Measurements from ENCODE around the gene EHBP1.
"Not testable (repeated sequence)": the region's sequence is repeated elsewhere in the genome, so short reads cannot be mapped to it uniquely, and the experiment has no call there.

Gene EHBP1

DNA sequence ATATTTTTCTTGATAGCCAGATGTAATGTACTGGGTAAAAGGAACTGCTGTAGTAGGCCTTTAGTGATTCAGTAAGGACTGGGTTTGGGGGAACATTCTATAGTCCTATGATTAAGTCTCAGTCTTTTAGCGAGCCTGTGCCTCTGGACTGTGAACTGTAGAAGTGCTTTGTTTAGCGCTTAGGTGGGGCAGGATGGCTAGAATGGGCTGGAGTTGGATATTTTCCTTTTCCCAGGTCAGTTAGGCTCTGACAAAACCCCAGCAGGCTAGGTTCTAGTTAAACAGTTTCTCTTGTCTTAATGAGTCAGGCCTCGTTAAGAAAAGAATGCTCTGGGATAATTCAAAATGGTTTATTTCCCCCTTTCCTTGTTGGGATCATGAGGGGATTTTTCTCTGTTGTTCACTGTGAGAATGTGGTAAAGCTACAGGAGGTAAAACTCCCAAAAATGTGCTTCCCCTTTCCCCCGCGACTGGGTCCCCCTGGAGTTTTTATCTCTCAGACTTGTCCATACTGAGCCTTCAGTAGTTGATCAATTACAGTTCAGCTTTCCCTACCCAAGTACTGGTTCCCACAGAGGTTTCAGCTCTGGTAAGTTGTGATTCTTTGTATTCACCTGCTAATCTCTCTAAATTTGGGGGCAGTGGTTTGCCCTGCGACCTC lies 31.5 kb downstream of the EHBP1 start:
- no peak for DNase-seq

DNA sequence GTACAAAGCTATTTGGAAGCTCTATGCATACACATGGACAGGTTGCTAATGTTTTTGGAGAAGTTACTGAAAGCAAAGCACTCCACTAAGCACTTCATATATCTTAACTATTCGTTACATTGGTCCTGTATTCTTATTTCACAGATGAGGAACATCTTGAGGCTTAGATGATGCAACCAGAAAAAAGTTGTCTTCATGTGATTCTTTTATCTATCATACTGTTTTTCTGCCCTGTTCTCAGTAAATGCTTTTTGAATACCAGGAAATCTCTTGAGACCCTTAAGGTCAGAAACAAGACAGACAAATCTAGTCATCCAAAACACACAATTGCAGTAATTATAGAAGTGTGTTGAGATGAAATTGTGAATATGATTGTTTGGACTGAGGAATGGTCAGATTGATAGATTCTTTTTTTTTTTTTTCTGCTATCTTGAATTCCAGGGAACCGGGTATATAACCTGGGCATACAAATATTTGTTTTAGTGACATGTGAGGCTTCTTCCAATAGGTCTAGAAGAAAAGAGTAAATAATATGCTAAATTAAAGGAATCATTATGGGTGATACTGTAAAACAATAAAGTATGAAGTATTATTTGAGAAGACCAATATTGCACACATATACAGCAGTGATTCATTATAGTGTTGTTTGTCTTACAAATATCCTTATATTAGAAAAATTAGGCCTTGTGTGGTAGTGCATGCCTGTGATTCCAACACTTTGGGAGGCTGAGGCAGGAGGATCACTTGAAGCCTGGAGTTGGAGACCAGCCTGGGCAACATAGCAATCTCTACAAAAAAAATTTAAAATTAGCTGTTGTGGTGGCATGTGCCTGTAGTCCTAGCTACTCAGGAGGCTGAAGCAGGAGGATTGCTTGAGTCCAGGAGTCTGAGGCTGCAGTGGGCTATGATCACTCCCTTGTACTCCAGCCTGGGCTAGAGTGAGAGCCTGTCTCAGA lies 33.7 kb downstream of the EHBP1 start:
- DNase-seq = no peak

DNA sequence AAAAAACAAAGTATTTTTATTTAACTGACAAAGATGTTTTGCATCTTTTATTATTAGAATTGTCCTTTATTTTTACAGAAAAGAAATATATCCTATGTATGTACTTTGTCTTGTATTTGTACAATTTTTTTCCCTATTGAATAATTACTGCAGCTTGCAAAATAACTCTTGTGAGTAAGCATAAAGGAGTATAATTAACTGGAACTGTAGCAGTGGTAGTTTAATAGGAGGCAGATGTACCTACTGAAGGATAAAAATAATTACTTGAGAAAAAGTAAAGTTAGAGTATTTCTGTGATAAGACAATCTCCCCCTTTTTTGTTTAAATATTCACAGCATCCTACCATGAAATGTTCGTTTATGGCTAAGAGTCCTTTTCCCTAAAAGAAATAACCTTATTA lies 34.7 kb downstream of the EHBP1 start:
- DNase-seq = no peak

DNA sequence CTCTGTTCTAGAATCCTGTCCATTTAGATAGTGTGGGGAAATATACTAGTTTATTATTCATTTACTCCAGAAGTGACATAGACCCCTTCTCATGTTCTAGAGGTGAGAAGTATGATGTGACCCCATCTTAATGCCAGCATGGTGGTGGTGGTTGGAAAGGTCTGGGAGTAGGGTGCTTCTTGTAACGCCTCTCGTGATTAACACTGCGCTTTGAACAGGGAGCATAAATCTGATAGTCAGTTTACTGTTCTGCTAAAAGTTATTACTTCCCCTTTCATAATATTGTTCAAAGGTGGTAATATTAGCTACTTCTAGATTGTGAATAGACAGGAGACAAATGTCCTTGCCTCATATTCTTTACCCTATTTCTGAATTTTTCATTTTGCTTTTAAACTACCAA lies 35.6 kb downstream of the EHBP1 start:
- DNase-seq = no peak

DNA sequence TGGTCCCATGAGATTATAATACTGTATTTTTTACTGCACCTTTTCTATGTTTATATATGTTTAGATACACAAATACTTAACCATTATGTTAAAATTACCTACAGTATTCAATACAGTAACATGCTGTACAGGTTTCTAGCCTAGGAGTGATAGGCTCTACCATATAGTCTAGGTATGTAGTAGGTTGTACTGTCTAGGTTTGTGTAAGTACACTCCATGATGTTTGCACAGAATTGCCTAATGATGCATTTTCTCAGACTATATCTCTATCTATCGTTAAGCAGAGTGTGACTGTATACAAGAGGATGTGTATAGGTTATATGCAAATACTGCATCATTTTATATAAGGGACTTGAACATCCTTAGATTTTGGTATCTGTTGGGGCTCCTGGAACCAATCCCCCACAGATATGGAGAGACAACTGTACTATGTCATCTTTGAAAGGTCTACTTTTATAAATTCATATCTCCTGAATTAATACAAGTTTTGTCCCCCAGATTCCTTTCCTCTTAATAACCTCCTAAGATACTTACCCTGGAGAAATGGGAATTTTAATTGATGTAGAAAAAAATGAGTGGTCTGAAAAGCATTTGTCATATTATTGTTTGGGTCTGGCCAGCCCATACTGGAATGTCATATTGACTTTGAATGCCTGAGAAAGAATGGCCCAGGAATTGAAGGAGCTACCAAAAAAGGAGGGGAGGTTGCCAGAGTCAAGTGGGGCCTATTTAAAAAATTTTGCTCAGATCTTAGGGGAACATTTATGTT lies 36.6 kb downstream of the EHBP1 start:
- no peak for DNase-seq

DNA sequence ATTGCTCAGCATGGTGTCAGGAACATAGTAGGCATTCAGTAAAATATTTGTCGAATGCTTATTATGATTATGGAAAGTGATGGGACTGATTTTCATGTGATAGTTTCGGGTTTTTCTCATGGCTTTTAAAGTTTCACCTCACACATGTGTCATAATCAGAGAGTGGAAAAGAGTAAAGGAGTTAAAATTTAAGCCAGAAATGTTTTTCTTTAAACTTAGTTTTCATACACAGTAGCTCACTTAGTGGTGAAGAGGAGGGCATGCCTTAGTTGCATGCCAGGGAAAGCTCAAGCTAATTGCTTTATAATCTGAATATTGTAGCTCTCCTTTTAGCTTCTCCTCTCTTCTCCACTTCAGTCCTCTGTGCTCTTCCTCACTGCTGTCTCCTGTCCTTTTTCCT lies 38.0 kb downstream of the EHBP1 start:
- no peak for DNase-seq

DNA sequence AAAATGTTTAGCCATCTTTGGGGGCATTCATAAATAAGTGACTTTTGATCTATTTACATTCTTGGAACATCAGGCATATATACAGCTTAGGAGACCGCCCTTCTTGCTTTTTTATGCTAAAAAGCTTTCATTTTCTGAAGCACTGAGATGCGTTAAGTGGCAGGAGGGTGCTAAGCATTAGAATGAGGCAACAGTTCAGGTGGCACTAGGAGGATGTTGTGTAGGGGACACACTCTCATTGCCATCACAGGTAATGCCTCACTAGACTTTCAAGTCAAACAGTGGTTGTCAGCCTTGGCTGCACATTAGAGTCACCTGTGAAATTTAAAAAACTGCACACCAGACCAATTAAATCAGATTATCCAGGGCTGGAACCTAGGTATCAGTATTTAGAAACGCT lies 39.1 kb downstream of the EHBP1 start:
- DNase-seq = no peak

DNA sequence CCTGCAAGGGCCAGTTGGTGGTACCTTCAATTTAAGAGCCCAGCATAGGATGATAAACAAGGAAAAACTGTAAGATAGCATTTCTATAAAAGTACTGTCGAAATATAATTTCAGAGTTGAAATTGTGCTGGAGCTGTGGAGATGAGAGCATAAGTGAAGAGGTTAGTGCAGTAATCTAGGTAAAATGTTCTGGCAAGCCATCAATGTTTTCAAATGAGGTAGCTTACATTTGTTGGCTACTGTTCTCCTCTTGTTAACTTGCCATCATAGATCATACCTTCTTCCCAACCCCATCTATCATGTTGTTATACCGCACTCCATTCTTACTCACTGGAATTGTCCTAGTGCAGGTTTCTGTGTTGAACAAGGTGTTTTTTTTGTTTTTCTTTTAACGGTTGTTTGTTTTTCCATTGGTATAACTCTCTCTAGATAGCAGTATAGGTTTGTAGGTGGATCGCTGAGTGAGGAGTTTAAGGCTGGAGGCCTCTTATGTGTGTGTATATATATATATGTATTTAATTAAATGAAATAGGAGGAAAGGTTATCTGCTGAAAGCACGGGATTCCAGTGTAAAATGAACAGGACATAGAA lies 40.5 kb downstream of the EHBP1 start:
- no peak for DNase-seq

DNA sequence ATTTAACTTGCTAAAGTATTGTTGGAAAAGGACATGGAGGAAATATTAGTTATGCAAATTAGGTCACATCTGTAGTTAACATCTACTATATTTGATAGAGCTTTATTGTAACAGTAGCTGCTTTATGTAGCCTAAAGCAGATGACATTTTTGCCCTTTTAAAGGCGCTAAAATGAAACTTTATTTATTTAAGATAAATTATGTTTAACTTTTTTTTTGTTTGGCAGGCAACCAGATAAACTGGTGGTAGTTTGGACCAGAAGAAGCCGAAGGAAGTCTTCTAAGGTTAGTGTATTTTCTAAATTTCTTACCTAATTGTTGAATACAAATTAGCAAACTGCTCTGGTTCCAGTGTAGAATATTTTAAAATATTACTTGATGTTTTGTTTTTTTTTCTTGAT lies 41.7 kb downstream of the EHBP1 start:
- DNase-seq = no peak

DNA sequence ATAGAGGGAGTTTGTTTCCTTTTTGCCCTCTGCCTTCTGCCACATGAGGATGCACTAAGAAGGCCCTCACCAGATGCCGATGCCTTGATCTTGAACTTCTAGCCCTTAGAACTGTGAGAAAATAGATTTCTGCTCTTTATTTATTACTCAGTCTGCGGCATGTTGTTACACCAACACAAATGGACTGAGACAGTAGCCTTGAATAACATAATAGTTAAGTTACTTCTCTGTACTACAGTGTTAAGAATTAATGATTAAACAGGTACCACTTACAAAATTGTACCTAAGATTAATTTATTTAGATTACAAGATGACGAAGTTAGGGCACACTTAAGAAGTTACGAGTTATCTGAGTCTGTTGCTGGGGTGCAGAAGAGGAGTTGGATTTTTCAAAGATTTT lies 42.4 kb downstream of the EHBP1 start:
- DNase-seq = no peak

DNA sequence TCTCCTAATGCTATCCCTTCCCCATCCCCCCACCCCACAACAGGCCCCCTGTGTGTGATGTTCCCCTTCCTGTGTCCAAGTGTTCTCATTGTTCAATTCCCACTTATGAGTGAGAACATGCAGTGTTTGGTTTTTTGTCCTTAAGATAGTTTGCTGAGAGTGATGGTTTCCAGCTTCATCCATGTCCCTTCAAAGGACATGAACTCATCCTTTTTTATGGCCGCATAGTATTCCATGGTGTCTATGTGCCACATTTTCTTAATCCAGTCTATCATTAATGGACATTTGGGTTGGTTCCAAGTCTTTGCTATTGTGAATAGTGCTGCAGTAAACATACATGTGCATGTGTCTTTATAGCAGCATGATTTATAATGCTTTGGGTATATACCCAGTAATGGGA lies 43.6 kb downstream of the EHBP1 start:
- not testable (repeated sequence) for DNase-seq

DNA sequence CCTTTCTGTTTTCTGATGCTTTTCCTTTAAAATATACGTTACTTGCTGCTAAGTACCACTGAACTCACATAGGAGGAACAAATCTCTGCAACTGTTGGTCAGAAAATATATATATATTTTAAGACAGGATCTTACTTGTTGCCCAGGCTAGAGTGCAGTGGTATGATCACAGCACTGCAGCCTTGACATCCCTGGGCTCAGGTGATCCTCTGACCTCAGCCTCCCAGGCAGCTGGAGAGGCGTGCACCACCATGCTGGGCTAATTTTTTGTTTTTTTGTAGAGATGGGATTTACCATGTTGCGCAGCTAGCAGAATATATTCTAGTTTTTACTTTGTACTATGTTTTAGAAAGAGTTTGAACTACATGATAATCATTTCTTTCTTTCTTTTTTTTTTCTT lies 51.5 kb downstream of the EHBP1 start:
- DNase-seq = no peak

DNA sequence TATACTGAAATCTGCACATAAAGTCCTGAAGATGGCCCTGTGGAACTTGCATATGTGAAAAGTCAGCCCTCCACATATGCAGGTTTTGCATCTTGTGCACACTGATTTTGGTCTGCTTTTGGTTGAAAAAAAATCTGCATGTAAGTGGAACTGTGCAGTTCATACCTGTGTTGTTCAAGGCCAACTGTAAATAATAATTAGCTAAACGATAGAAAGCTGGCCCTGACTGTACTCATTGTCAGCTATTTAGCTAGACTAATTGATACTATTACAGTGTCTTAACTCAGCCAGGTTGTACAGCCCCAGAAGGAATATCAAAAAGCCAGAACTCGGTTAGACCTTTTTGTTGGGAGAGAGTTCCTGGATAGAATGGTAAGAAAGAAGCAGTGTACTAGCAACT lies 54.5 kb downstream of the EHBP1 start:
- no peak for DNase-seq

DNA sequence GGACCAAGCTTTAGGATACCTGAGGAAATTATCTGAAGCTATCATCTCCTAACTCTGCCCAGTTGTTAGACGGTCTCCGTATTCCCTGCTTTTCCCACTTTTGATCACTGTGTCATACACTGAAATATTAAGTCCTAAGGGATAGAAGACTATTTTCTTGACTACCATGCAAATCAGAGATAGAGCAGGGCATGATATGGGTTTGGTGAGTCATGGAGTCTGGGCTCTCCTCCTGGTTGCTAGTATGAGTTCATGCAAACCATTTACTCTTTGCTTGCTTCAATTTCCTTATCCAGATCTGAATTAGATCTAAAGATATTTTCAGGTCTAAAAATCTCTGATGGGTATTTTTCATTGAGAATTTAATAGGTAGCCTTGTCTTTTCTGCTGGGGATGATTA lies 55.0 kb downstream of the EHBP1 start:
- DNase-seq = no peak

DNA sequence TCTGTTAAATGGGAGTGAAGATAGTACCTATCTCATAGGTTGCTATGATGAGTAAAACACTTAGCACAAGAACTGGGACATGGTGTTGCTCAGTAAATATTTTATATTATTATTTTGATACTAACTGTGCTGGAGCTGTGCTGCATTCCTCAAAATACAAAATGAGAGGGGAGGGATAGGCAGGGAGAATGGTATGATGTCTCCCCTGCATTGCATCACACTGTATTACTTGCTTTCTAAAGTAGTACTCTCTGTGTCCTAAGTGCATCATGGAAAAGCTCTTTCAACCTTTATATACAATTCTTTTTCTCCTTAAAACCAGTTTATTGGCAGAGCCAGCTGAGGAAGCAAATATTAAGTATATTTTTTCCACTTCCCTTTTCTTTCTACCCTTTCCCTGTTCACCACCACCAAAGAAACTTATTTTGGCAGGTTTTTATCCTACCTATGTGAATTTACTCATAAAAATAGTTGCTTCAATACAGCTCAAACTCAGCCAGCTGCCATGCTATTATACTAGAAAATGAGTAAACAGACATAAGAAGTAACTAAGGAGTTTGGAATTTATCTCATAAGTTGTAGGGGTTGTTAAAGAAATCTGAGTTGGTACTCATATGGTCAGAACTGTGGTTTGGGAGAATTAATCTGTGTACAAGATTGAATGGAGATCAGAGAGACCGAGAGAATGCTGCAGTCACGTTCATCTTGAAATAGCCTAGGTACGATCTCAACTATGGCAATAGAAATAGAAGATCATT lies 60.3 kb downstream of the EHBP1 start:
- no peak for DNase-seq

DNA sequence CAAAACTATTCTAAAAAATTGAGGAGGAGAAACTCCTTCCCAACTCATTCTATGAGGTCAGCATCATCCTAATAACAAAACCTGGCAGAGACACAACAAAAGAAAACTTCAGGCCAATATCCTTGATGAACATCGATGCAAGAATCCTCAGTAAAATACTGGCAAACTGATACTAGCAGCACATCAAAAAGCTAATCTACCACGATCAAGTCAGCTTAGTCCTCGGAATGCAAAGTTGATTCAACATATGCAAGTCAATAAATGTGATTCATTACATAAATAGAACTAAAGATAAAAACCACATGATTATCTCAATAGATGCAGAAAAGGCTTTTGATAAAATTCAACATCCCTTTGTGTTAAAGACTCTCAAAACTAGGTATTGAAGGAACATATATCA lies 63.1 kb downstream of the EHBP1 start:
- DNase-seq = no peak

DNA sequence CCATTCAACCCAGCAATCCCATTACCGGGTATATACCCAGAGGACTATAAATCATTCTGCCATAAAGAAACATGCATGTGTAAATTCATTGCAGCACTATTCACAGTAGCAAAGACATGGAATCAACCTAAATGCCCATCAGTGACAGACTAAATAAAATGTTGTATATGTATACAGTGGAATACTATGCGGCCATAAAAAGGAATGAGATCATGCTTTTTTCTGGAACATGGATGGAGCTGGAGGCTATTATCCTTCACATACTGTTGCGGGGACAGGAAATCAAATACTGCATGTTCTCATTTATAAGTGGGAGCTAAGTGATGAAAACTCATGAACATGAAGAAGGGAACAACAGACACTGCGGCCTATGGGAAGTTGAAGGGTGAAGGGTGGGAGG lies 65.1 kb downstream of the EHBP1 start:
- DNase-seq = no peak

DNA sequence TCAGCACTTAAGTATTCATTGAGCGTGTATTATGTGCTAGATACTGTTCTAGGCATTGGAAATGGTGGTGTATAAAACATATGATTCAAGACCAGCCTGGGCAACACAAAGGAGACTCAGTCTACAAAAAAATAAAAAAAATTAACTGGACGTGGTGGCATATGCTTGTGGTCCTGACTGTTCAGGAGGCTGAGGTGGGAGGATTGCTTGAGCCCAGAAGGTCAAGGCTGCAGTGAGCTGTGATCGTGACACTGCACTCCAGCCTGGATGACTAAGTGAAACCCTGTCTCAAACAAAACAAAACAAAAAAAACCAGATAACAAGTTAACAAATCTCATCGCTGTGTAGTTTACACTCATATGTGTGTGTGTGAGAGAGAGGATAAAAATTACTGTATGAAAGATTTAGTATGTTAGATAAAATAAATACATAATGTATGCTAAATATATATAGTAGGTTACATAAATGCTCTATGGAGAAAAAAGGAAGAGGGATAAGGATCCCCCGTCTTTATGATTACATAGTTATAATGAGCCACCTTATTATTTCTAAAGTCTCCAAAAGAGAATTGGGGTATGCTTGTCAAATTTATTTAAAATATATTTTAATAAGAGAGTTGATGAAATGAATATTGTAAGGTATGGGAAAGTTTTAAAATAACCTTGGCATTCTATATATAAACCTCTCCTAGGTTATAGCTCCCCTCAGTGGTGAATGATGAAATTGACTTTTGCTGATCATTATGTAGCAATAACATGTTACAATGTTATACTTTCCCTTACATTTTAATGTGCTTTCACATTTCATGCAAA lies 69.2 kb downstream of the EHBP1 start:
- no peak for DNase-seq

DNA sequence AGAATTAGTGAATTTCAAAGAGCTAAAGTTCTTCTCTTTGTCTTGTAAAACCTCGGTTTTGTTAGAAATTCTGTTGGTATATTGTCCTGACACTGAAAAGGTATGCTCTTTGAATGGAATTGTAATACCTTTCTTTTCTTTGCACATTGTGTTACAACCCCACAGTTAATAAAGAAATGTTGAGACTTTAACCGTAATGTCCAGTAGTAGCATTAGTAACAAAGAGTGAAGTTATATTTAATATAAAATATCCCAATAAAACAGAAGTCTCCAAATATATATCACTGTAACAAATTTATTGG lies 69.8 kb downstream of the EHBP1 start:
- DNase-seq = no peak

DNA sequence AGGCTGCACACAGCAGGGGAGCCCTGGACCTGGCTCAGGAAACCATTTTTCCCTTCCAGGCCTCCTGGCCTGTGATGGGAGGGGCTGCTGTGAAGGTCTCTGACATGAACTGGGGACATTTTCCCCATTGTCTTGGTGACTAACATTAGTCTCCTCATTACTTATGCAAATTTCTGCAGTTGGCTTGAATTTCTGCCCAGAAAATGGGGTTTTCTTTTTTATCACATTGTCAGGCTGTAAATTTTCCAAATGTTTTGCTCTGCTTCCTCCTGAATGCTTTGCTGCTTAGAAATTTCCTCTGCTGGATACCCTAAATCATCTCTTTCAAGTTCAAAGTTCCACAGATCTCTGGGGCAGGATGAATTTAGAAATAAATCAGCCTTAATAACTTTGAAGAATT lies 78.2 kb downstream of the EHBP1 start:
- no peak for DNase-seq

DNA sequence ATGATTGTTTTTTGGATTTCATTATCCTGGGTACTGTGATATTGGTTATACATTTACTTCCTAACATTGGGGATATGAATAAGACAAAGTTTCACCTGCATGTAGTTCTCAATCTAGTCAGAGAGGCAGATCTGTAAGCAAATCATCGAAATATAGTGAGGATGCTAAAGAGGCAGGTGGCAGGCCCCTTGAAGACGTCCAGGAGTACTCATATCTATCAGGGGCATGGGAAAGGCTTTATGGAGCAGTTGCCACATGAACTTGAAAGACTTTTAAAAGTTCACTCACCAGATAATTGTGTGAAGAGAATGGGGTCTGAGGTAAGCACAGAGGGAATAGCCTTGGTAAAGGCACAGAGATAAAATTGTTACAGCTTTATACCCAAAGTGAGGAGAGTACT lies 78.8 kb downstream of the EHBP1 start:
- no peak for DNase-seq

DNA sequence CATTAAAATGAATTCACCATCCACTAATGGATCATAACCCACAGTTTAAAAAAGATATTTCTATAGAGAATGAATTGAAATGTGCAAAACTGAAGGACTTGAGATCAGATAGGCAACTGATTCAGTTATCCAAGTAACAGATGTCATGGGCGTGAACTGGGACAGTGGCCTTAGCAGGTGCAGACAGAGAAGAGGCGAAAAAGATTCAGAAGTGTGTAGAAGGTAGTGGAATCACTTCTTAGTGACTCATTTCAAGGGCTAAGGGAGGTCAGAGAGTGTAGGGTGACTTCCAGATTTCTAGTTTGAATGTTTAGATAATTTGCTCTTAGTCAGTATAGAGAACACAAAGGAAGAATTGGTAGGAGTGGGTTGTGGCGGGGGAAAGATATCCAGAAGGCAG lies 79.7 kb downstream of the EHBP1 start:
- DNase-seq = no peak
